ENCODE data around the gene FATE1. TPM values are rescaled to one million over a fixed set of nuclear protein-coding genes. Genes with fewer than 3 reads are reported as not detected.
A peak's percentile ranks its signal among the peaks of the same experiment; 100 is the strongest.

FATE1 gene
- total and polyA plus RNA-seq, 2 donors (not counting 1 experiment from before 2014, with no cell fraction given) = not detected

GRCh38 chrX:151702026-151702714, 13.7 kb upstream of the FATE1 start:
- H3K9me3 ChIP-seq (ENCODE audit: control insufficient read depth, insufficient read depth, low read depth, low read length) = no peaks in the 10 kb centered on the region
- H3K27me3 ChIP-seq (ENCODE audit: control insufficient read depth, insufficient read depth, low read length) = no peaks in the 10 kb centered on the region
- no peaks in the 10 kb centered on the region for H3K4me1 ChIP-seq (ENCODE audit: control insufficient read depth, extremely low read depth, insufficient read depth, low read length)
- H2AFZ ChIP-seq (ENCODE audit: low read length) = no peak overlapping the region
- H3K79me2 ChIP-seq (ENCODE audit: control insufficient read depth, insufficient read depth, low read length) = no peaks in the 10 kb centered on the region
- no peak overlapping the region for H3K27ac ChIP-seq (ENCODE audit: insufficient read depth, low read length)
- no peak for TF ChIP-seq CTCF (conservative IDR thresholded peaks at IDR 0.05 in 1 of 2, IDR thresholded peaks at IDR 0.05 in 1 of 2; ENCODE audit: low read depth in 1 of 2, low read length in 2 of 2)
- no peak for TF ChIP-seq EZH2 (IDR thresholded peaks at IDR 0.05; ENCODE audit: low read length, missing control alignments)
- no peaks in the 10 kb centered on the region for H3K36me3 ChIP-seq (ENCODE audit: control insufficient read depth, insufficient read depth, low read length)
- no peak overlapping the region for H3K4me2 ChIP-seq (ENCODE audit: extremely low read depth, insufficient read depth, low read length)
- peak in 1 of 2 donors; percentile 23 for DNase-seq (ENCODE audit: low read depth in 2 of 2)
- H4K20me1 ChIP-seq (ENCODE audit: control insufficient read depth, extremely low read depth, insufficient read depth, low read length) = no peaks in the 10 kb centered on the region
- H3K9ac ChIP-seq (ENCODE audit: insufficient read depth, low read length) = no peak overlapping the region
- no peak overlapping the region for H3K4me3 ChIP-seq (replicated peaks in 1 of 4; ENCODE audit: control extremely low read depth in 1 of 4, insufficient read depth in 1 of 4, low read depth in 3 of 4, low read length in 4 of 4)

GRCh38 chrX:151702741-151703340, 13.0 kb upstream of the FATE1 start:
- Histone ChIP-seq H3K79me2 (ENCODE audit: control insufficient read depth, insufficient read depth, low read length) (no peaks in the 10 kb centered on the region), H3K27me3 (ENCODE audit: control insufficient read depth, insufficient read depth, low read length) (no peaks in the 10 kb centered on the region), H3K27ac (ENCODE audit: insufficient read depth, low read length) (no peak overlapping the region), H3K36me3 (ENCODE audit: control insufficient read depth, insufficient read depth, low read length) (no peaks in the 10 kb centered on the region), H3K4me2 (ENCODE audit: extremely low read depth, insufficient read depth, low read length) (no peak overlapping the region), H3K4me1 (ENCODE audit: control insufficient read depth, extremely low read depth, insufficient read depth, low read length) (no peaks in the 10 kb centered on the region), H3K4me3 (replicated peaks in 1 of 4; ENCODE audit: control extremely low read depth in 1 of 4, insufficient read depth in 1 of 4, low read depth in 3 of 4, low read length in 4 of 4) (no peak overlapping the region), H4K20me1 (ENCODE audit: control insufficient read depth, extremely low read depth, insufficient read depth, low read length) (no peaks in the 10 kb centered on the region), H3K9me3 (ENCODE audit: control insufficient read depth, insufficient read depth, low read depth, low read length) (no peaks in the 10 kb centered on the region), H2AFZ (ENCODE audit: low read length) (no peak overlapping the region), H3K9ac (ENCODE audit: insufficient read depth, low read length) (no peak overlapping the region)
- TF ChIP-seq EZH2 (IDR thresholded peaks at IDR 0.05; ENCODE audit: low read length, missing control alignments) (no peak), CTCF (conservative IDR thresholded peaks at IDR 0.05 in 1 of 2, IDR thresholded peaks at IDR 0.05 in 1 of 2; ENCODE audit: low read depth in 1 of 2, low read length in 2 of 2) (no peak)
- no peak for DNase-seq (ENCODE audit: low read depth in 2 of 2)

DNA sequence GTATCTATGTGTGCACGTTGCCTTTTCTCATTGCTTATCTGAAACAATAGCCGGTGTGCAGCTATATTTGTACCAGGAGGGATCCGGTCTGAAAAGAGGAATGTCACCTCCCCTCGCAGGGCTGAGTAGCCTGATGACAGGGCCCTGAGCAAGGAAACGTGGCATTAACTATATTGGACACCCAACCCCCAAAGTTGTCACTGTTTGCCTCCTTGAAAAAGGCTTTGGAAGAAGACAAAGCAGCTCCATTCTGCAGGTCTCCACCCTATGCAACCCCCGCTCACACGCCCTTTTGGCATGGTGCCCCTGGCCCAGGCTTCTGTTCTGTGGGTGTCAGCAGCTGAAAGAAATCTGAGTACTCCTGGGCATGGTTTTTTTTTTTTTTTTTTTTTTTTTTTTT, 12.3 kb upstream of the FATE1 start:
- H3K9ac ChIP-seq (ENCODE audit: insufficient read depth, low read length) = no peak overlapping the region
- no peak overlapping the region for H3K27ac ChIP-seq (ENCODE audit: insufficient read depth, low read length)
- DNase-seq (ENCODE audit: low read depth in 2 of 2) = peak in 1 of 2 donors; percentile 29
- no peaks in the 10 kb centered on the region for H4K20me1 ChIP-seq (ENCODE audit: control insufficient read depth, extremely low read depth, insufficient read depth, low read length)
- H2AFZ ChIP-seq (ENCODE audit: low read length) = no peak overlapping the region
- H3K27me3 ChIP-seq (ENCODE audit: control insufficient read depth, insufficient read depth, low read length) = no peaks in the 10 kb centered on the region
- no peaks in the 10 kb centered on the region for H3K36me3 ChIP-seq (ENCODE audit: control insufficient read depth, insufficient read depth, low read length)
- no peaks in the 10 kb centered on the region for H3K79me2 ChIP-seq (ENCODE audit: control insufficient read depth, insufficient read depth, low read length)
- no peaks in the 10 kb centered on the region for H3K9me3 ChIP-seq (ENCODE audit: control insufficient read depth, insufficient read depth, low read depth, low read length)
- no peak overlapping the region for H3K4me2 ChIP-seq (ENCODE audit: extremely low read depth, insufficient read depth, low read length)
- H3K4me3 ChIP-seq (replicated peaks in 1 of 4; ENCODE audit: control extremely low read depth in 1 of 4, insufficient read depth in 1 of 4, low read depth in 3 of 4, low read length in 4 of 4) = no peak overlapping the region
- H3K4me1 ChIP-seq (ENCODE audit: control insufficient read depth, extremely low read depth, insufficient read depth, low read length) = no peaks in the 10 kb centered on the region
- TF ChIP-seq CTCF (conservative IDR thresholded peaks at IDR 0.05 in 1 of 2, IDR thresholded peaks at IDR 0.05 in 1 of 2; ENCODE audit: low read depth in 1 of 2, low read length in 2 of 2) (no peak), EZH2 (IDR thresholded peaks at IDR 0.05; ENCODE audit: low read length, missing control alignments) (no peak)

Data from fibroblast of lung (primary cell).